Spleen (tissue), 7 donors: ENCODE data around the gene NSF.
"Not testable (repeated sequence)": the region's sequence is repeated elsewhere in the genome, so short reads cannot be mapped to it uniquely, and the experiment has no call there.

Experiments
- POLR2A ChIP-seq, 3 donors: fragments of 450-650 bp; IDR thresholded peaks; one replicate each; pipeline ENCODE4 v1.5.1; 2017; ENCODE audit warnings: antibody characterized with exemption in 3 of 3, mild to moderate bottlenecking in 1 of 3
- POLR2AphosphoS5 ChIP-seq, 3 donors: sonication (generic); formaldehyde crosslinking; IDR thresholded peaks; one replicate each; pipeline ENCODE4 v1.5.1; 2017; ENCODE audit warnings: antibody characterized with exemption in 3 of 3
- TF ChIP-seq, protein P1 (sequence below), 11 experiments: fragments of 200-600 bp in 7 of 11; fragments of 450-650 bp in 4 of 11; sonication (generic) in 4 of 11; IDR thresholded peaks in 8 of 11; conservative IDR thresholded peaks in 3 of 11; 1 replicate in 7 of 11; 2 replicates in 4 of 11; pipeline versions ENCODE4 v1.4.0 to v1.8.0; 2016 to 2021; ENCODE audit warnings: antibody characterized with exemption in 11 of 11, inconsistent platforms in 4 of 11, mild to moderate bottlenecking in 1 of 11
- donor health status: DM: no; HTN: no; CAD: no; lungs with moderate emphysema.
- donor health status: DM: no; HTN: no; CAD: no.
- donor health status: DM: no; HTN: no; CAD: no.

DNA sequence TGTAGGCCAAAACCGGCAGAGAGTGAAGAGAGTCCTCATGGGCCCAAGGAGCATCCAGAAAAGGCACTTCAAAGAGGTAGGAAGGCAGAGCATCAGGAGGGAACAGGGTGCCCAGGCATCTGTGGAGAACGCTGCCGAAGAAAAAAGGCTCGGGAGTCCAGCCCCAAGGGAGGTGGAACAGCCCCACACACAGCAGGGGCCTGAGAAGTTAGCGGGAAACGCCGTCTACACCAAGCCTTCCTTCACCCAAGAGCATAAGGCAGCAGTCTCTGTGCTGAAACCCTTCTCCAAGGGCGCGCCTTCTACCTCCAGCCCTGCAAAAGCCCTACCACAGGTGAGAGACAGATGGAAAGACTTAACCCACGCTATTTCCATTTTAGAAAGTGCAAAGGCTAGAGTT, 41.9 kb upstream of the NSF start:
- TF ChIP-seq, protein P1, sequence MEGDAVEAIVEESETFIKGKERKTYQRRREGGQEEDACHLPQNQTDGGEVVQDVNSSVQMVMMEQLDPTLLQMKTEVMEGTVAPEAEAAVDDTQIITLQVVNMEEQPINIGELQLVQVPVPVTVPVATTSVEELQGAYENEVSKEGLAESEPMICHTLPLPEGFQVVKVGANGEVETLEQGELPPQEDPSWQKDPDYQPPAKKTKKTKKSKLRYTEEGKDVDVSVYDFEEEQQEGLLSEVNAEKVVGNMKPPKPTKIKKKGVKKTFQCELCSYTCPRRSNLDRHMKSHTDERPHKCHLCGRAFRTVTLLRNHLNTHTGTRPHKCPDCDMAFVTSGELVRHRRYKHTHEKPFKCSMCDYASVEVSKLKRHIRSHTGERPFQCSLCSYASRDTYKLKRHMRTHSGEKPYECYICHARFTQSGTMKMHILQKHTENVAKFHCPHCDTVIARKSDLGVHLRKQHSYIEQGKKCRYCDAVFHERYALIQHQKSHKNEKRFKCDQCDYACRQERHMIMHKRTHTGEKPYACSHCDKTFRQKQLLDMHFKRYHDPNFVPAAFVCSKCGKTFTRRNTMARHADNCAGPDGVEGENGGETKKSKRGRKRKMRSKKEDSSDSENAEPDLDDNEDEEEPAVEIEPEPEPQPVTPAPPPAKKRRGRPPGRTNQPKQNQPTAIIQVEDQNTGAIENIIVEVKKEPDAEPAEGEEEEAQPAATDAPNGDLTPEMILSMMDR (IDR thresholded peaks at IDR 0.05 in 8 of 11, conservative IDR thresholded peaks at IDR 0.05 in 3 of 11) = not testable (repeated sequence)
- TF ChIP-seq POLR2A, POLR2AphosphoS5 (IDR thresholded peaks at IDR 0.05): not testable (repeated sequence)
